ENCODE measurements around the gene RCAN2. TPM values are rescaled to one million over a fixed set of nuclear protein-coding genes. Genes with fewer than 3 reads are reported as not detected.
A peak's percentile ranks its signal among the peaks of the same experiment; 100 is the strongest.

Gene RCAN2
- total and polyA plus RNA-seq, 2 donors (not counting 3 experiments of a cell fraction or from before 2014, with no cell fraction given): 0.07 to 0.33 TPM

DNA sequence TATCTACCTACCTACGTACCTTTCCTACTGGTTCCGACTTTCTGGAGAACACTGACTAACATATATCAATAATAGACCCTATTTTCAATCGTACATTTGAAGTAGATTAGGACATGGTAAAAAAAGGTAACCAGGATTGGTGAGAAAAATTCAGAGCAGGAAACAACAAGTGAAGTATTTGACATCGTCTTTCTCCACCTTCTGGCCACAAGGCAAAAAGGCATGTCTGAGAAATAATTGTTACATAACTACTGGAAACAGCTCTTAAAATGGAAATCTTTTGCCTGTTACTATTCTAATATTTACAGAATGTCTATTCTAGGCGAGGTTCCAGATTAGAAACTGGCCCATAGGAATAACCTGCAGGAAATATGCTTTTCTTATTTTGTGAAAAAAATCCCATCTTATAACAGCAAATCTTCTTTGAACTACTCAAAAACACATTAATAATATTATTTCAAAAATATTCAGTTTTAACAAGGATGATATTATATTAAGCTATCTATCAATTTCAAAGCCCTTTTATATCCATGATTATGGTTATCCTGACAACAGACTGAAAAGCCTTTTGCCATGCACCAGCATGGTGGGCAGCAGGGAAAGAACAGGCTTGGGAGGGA, 80.8 kb downstream of the RCAN2 start:
- dilution Hi-C loops (cut with MboI; ENCODE audit: extremely low pct_ligation_motif_present, low sequenced_read_pairs) (no loop called here), intact Hi-C loops (cut with micrococcal nuclease) (loop anchor here (1.0 kb wide), 4 partner anchors 189 to 480 kb away; no protein-coding TSS in a partner anchor)
- Histone ChIP-seq H3K79me2 (ENCODE audit: control insufficient read depth, insufficient read depth, low read length) (no peaks in the 10 kb centered on the region), H3K9ac (replicated peaks; ENCODE audit: extremely low read depth, insufficient read depth, low read length) (no peak overlapping the region), H3K27me3 (ENCODE audit: control insufficient read depth in 2 of 2, insufficient read depth in 2 of 2, low read length in 2 of 2) (peaks cover 0 to 9% of the 10 kb centered on the region in 2 experiments), H3K36me3 (ENCODE audit: control insufficient read depth in 2 of 2, extremely low read depth in 1 of 2, insufficient read depth in 2 of 2, low read length in 2 of 2) (no peaks in the 10 kb centered on the region), H3K4me2 (ENCODE audit: insufficient read depth, low read length) (no peak overlapping the region), H3K9me3 (replicated peaks; ENCODE audit: control insufficient read depth, insufficient read depth, low read length) (no peaks in the 10 kb centered on the region), H3K4me3 (replicated peaks in 1 of 3; ENCODE audit: insufficient read depth in 1 of 3, low read depth in 1 of 3, low read length in 3 of 3) (no peak overlapping the region), H2AFZ (ENCODE audit: low read depth, low read length) (no peak overlapping the region), H3K27ac (ENCODE audit: insufficient read depth, low read depth, low read length) (no peak overlapping the region), H3K9me1 (replicated peaks; ENCODE audit: control insufficient read depth, extremely low read depth, insufficient read depth, low read length) (no peaks in the 10 kb centered on the region), H4K20me1 (replicated peaks; ENCODE audit: control insufficient read depth, extremely low read depth, insufficient read depth, low read length) (no peaks in the 10 kb centered on the region), H3K4me1 (ENCODE audit: control insufficient read depth, extremely low read depth, insufficient read depth, low read length) (no peaks in the 10 kb centered on the region)
- POLR2A ChIA-PET: no interaction called here
- BruUV-seq (replicated peaks): no TSS peak
- DNase-seq (ENCODE audit: low read depth, low spot score): peak; percentile 50
- TF ChIP-seq EZH2 (IDR thresholded peaks at IDR 0.05; ENCODE audit: borderline replicate concordance, low read depth, low read length, severe bottlenecking): no peak
- TF ChIP-seq POLR2AphosphoS5 (IDR thresholded peaks at IDR 0.05; ENCODE audit: insufficient read depth, low read depth, low read length): no peak
- TF ChIP-seq, protein P1, sequence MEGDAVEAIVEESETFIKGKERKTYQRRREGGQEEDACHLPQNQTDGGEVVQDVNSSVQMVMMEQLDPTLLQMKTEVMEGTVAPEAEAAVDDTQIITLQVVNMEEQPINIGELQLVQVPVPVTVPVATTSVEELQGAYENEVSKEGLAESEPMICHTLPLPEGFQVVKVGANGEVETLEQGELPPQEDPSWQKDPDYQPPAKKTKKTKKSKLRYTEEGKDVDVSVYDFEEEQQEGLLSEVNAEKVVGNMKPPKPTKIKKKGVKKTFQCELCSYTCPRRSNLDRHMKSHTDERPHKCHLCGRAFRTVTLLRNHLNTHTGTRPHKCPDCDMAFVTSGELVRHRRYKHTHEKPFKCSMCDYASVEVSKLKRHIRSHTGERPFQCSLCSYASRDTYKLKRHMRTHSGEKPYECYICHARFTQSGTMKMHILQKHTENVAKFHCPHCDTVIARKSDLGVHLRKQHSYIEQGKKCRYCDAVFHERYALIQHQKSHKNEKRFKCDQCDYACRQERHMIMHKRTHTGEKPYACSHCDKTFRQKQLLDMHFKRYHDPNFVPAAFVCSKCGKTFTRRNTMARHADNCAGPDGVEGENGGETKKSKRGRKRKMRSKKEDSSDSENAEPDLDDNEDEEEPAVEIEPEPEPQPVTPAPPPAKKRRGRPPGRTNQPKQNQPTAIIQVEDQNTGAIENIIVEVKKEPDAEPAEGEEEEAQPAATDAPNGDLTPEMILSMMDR (IDR thresholded peaks at IDR 0.05; ENCODE audit: extremely low read depth in 1 of 2, insufficient read depth in 1 of 2, low read depth in 1 of 2, low read length in 2 of 2): peak; percentile 40 to 43
- no peak for TF ChIP-seq MYC (IDR thresholded peaks at IDR 0.05; ENCODE audit: low read depth, low read length)
- no peak for TF ChIP-seq POLR2A (IDR thresholded peaks at IDR 0.05; ENCODE audit: low read depth, low read length)
- TF ChIP-seq GATA2 (IDR thresholded peaks at IDR 0.05; ENCODE audit: insufficient read depth, insufficient read length, low read depth, low read length): no peak
- CTCF ChIA-PET: interaction anchor here (0.6 to 9.6 kb wide), 52 partner anchors 9 to 1935 kb away, joined by 3 to 365 read pairs (median 4); no protein-coding TSS in a partner anchor
- peak; percentile 86 for FAIRE-seq
